HG03460 (cell line): Measurements from ENCODE around the gene ENOX2.

Experiments
- ATAC-seq: cut with Tn5 transposase; IDR thresholded peaks from one replicate; pipeline ENCODE4 v1.9.1; 2021; ENCODE audit not compliant: unreplicated experiment

The ENOX2 gene

DNA sequence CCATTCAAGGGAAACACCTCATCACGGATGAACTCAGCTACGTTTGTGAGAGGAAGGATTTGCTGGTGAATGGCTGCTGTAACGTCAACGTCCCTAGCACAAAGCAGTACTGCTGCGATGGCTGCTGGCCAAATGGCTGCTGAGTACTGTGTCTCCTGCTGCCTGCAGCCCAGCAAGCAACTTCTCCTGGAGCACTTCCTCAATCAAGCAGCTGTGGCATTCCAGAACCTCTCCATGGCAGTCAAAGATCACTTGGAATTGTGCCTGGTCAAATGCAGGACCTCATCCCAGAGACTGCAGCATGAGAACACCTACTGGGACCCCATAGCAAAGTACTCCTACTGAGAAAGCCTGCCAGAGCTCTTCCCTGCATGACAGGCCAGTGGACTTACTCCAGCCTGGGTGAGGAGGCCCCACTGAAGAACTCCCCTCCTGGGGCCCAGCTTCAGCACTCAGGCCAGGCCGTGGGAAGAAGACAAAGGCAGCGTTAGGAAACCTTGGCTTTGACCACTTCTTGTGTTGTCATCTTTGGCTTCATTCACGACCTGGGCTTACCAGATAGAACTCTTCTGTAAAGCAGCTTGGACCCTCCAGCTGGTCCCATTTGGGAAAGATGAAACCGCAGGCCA lies 256.9 kb downstream of the ENOX2 start:
- no peak for ATAC-seq

GRCh38 chrX:130637591-130637990 lies 265.4 kb downstream of the ENOX2 start:
- no peak for ATAC-seq

DNA sequence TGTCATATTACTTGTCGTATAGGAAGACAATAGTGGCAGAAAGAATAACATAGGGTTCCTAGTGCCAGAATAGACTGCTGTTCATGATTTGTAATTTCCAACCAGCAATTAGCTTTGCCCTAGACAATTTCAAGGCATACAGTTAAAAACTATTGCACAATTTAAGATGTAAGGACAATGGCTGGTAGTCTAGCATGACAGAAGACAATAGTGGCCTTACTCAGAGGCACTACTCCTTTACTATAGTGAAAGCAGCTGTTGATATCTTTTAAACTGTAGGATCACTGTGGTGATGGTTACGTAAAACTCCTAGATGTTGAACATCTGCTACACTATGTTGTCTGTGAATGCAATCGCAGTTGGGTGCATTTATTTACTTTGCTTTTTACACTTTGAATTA lies 266.7 kb downstream of the ENOX2 start:
- no peak for ATAC-seq

DNA sequence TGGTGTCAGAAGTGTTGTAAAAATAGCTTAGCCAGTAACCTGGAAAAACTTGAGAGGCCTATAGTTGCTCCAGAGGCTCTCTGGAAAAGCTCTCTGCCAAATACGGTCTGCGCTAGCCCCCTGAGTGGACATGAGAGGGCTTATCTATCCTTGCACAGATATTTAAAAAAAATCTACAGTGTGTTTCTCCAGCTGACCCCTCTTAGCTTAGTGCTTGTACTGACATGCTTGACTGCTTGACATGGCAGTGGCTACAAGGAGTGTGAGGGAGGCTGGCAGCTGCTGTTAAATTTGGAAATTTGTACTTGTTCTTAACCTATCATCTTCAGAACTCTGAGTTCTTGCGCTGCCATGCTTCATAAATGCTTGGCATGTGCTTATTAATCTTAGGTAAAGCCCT lies 272.0 kb downstream of the ENOX2 start:
- ATAC-seq = no peak

DNA sequence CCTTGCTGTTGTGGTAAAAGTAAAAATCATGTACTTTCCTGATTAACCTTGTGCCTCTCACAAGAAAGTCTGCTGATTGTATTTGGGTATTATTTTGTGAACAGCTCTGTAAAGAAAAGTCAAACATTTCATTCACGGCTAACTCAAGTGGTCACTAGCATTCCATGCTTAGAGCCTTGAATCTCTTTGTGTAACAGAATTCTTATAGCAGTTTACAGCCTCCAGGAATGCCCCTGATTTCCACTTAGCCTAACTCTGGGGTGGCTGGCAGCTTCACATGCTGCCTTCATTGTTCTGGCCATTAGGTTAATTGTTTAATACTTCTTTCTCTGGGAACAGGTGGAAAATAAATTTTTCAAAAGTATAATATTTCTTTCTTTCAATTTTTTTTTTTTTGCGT lies 274.5 kb downstream of the ENOX2 start:
- ATAC-seq = no peak

- ATAC-seq = no peak
These were observed 276.5 kb downstream of the ENOX2 start for GRCh38 chrX:130626521-130626920.

DNA sequence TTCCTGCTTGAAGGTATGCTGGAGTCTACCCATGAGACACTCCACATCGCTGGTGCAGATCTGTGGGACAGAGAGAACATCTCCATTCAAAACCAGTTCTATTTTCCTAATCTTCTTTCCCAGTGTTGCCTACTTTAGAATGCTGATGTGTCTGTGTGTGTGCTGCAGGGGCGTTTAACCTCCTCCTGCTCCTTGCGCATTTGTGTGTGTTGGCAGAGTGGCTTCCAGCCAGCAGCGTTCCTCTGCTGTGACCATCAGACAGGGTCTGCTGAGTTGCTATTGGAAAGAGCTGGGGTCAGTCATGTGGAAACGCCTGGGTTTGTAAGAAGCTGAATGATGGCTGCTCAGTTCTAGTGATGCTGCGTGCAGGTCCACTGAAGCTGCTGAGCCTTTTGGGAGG lies 277.6 kb downstream of the ENOX2 start:
- no peak for ATAC-seq

DNA sequence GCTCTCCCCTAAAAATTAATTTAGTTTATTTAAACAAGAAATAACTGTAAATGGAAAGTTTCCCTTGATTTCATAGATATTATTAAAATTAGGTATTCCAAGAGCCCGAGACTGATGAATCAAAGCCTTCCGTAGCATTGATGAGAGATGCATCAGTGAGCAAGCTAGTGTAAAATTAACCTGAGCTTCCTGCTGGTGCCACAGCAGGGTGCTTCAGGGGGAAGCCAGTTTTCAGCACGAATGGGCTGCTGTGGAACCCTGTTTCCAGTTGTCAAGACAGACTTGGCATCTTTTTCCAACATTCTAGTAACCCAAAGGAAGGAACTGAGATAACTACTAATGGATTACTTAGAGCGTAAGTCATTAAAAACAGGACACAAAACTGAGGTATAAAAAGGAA lies 279.5 kb downstream of the ENOX2 start:
- no peak for ATAC-seq

- no peak for ATAC-seq
These were observed 287.1 kb downstream of the ENOX2 start for GRCh38 chrX:130615941-130616340.

DNA sequence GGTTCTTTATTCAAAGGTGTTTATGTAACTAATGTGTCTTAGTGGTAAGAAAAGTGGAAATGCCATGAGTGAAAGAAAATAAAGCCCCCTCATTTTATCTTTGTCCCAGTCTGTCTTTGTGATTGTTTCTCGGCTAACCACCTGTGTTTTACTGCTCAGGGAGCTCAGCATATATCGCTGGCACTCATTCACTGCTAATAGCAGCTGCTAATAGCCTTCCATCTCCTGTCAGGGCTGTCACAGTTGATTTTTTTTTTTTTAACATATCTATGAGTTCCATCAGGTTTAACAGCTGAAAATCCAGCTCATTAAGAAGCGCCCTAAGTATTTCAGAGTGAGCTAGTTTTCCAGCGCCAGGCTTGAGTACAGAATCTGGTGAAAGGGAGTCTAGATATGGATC lies 295.6 kb downstream of the ENOX2 start:
- ATAC-seq = no peak

DNA sequence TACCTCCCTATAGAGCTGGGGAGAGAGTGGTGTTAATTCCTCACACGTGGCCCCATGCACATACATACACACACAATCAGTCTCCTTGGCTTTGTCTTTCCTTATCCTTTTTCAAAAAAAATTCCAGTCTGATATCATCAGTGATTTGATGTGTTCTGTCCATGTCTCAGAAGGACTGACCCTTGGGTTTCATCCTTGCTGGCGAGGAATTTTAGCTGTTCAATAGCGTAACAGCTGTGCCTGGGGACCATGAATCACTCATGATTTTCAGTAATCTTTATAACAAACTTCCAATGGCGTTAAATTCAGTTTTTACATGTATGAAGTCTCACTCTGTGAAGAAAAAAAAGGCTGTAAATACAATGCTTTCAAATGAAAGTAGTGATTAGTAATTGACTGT lies 296.6 kb downstream of the ENOX2 start:
- no peak for ATAC-seq

GRCh38 chrX:130604882-130605281 lies 298.1 kb downstream of the ENOX2 start:
- ATAC-seq = no peak

GRCh38 chrX:130594453-130594916 lies 308.5 kb downstream of the ENOX2 start:
- no peak for ATAC-seq

DNA sequence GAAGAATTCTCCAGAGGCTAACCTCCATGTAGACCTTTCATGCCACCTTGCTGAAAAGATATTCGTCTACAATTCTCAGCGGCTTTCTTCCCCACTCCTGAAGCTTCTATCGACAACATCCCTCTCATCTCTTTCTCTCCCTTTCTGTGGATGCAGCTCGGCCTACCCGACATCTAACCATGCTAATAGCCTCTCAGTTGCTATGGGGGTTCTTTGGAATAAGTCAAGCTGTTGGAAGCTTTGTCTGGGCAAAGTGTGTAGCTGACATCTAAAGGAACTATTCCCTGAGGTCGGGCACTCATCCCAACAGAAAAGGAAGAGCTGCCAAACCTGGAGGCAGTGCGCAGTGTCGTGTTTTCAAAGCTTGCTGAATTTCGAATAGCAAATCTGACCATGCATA lies 309.1 kb downstream of the ENOX2 start:
- no peak for ATAC-seq

GRCh38 chrX:130592204-130592603 lies 310.8 kb downstream of the ENOX2 start:
- ATAC-seq = no peak

GRCh38 chrX:130578906-130579305 lies 324.1 kb downstream of the ENOX2 start:
- ATAC-seq = no peak

GRCh38 chrX:130577431-130577830 lies 325.6 kb downstream of the ENOX2 start:
- ATAC-seq = no peak

DNA sequence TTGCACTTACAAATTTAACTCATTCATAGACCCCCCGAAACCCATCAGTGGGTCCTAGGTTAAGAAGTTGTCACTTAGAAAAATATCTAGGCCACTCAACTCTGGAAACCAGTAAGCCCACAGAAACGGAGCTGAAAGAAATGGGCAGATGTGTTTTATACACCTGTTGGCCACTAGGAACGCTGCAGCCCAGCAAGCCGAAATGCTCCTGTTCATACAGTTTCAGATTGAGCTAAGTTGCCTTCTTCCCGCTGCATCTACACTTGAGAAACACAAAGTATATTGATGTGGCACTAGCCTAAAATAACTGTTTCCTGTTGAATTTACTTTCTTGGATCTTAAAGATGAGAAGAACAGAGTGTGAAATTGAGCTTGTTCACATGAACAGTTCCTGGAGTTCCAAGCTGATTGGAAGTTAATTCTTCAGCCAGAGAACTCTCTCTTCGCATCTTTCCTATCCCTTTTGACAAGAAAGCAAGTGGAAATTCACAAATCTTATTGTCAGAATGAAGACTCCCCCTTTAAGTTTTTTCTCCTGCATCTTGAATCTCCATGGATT lies 327.1 kb downstream of the ENOX2 start:
- no peak for ATAC-seq
